Stimulated activated CD8-positive, alpha-beta memory T cell treated with anti-CD3 and anti-CD28 coated beads, Interleukin-15, amount 100 ng/mL, for 1 hour (primary cell): Measurements from ENCODE around the gene GOLGA6L10.
"Not testable (repeated sequence)": the region's sequence is repeated elsewhere in the genome, so short reads cannot be mapped to it uniquely, and the experiment has no call there.

Experiments used
- DNase-seq: peaks from one replicate; pipeline ENCODE4 v3.0.0-alpha.2; 2020; ENCODE audit warnings: low read depth

GOLGA6L10 gene

DNA sequence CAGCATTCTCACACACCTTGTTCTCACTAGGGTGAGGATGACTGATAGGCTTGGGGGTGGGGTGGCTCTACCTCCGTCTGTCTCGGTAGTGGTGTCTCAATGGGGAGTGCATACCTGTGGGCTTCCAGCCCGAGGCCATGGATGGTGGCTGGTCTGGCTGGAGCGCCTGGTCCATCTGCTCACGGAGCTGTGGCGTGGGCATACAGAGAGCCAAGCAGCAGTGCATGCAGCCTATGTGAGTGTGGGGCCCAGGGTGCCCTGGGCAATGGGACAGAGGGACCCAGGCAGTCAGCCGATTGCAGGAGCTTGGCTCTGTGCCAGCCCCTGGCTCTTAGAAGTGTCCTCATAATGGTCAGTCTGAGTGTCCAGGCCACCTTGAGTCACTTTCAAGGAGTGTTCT lies 31.8 kb downstream of the GOLGA6L10 start:
- DNase-seq, result not testable (repeated sequence)

DNA sequence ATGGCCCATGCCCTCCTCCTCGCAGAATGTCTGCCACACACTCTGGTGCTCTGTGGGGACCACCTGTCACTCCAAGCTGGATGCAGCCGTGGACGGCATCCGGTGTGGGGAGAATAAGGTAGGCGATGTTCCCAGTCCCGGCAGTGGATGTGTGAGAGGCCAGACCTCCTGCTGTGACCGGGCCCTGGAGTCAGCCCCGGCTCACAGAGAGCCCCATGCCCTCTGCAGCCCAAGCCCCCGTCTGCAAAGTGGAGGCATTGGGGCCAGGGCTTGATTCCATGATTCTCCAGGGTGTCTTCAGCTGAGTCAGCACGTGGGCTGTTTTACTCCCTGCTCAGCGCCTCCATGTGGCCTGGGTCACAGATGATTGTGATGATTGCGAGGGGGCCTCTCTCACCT lies 32.2 kb downstream of the GOLGA6L10 start:
- no peak for DNase-seq

DNA sequence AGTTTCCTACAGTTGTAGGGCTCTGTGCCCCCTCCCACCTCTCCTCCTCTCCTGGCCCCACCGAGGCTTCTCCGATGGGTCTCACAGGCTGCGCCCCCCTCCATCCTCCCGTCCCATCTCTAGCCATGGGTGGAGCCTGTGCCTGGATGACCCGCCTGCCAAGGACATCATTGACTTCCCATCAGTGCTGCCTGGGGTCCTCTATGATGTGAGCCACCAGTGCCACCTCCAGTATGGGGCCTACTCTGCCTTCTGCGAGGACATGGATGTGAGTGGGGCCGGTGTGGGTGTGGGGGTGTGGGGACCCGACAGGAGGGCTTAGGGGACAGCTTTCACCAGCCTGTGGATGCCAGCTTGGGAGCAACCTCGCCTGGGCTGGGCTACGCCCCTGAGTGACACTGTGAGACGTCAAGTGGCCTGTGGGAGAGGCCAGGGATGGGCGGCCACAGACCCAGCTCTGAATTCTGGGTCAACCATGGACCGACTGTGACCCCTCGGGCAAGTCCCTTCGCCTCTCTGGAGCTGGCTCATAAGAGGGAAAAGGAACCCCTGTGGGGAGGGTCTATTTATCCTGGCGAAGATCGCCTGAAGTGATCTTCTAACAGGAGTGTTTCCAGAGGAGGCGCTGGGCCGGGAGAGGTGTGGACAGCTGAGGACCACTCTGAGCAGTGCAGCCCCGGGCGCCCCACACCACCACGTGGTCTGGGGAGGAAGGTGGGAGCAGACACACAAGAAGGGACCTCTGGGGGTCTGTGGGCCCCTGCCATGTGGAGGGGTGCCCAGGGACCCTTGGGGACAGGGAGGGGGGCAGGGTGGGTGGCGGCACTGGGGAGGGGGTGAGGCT lies 32.8 kb downstream of the GOLGA6L10 start:
- DNase-seq, result not testable (repeated sequence)

DNA sequence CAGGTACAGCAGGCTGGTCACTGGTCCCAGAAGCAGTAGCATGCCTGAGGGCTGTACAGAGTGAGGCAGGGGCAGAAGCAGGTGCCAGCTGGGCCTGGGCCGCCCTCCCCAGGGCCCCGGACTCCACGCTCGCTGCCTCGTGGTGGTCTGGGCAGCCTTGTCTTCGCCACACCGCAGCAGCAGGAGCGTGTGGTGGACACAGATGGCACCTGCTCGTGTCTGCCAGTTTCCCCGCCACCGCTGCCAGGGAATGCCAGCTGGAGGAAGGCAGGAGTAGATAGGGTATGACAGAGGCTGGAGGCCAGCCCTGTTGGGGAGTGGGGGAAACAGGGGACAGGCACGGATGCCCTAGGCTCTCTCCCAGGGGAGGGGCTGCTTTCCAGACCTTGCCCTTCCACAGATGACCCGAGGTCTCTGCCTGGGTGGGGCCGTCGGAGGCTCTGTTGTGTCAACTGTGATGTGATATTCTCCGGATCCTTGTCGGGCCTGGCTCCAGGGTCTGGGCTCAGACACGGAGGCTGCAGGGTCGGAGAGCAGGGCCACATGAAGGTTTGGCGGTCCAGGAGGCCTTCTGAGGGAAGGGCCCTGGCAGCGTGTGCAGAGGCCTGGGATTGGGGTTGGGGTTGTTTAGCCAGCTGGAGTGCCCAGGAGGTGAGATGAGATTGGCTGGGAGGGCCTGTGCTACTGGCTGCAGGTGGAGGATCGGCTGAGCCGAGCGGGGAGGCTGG lies 33.6 kb downstream of the GOLGA6L10 start:
- no peak for DNase-seq

DNA sequence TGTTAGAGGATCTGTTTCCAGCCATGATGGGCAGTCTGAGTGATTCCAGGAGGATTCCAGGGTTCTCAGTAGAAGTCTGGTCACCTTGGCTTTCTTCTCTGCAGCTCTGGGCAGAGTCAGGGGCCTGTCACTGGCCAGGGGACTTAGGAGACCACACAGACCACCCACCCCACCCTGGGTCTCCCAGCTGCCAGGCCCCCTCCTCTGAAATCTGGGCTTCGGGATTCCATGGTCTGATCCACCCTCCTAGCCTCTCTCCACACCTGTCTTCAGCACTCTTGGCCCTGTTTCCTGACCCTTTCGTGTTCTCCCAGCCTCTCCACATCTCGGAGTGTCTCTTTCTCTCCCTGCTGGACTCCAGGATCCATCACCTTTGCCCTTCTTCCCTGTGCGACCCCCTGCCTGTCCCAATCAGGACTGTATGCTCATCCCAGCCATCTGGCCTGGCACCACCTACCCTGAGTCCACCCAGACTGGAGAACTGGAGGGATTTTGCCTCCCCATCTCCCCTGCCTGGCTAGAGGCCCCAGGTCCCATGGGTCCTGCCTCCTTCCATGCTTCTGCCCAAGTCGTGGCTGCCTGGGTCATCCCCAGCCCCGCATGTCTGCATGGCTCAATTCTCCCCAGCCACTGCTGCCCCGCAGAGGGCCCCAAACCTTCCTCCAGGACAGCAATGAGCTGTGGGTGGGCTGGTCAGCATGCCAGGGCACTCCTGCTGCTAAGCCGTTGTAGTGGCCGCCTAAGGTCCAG lies 34.3 kb downstream of the GOLGA6L10 start:
- DNase-seq, result no peak

DNA sequence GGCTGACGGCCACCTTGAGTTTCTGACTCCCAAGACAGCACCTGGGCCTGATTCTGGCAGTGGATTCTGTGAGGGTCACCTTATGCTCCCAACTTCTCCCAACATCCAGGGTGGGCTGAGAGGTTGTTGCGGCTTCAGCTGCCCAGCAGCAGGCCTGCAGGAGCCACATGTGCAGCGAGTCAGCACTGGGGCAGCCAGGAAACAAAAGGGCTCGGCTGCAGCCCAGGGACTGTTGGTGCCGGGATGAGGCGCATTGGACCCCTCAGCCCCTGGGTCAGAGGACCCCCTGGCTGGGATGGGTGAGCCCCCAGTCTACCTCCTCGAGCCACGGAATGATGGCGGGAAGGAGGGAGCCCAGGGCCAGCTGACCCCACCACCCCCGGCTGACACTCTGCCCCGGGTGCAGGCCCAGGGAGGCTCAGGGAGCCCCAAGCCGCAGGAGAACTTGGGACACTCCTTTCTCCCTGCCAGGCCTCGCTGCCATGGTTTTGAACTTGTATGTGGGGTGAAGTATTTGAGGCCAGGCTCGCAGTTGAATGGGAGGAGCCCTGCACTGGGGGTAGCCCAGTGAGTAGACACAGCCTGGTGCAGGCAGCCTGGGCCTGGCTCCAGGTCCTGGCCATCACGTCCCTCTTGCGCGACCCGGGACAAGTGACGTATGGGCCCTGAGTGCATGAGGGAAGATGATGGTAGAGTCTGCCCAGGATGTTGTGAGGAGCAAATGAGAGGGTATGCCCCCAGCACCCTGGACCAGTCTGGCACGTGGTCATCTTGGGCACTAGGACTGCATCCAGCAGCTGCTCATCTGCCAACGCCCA lies 35.1 kb downstream of the GOLGA6L10 start:
- not testable (repeated sequence) for DNase-seq

DNA sequence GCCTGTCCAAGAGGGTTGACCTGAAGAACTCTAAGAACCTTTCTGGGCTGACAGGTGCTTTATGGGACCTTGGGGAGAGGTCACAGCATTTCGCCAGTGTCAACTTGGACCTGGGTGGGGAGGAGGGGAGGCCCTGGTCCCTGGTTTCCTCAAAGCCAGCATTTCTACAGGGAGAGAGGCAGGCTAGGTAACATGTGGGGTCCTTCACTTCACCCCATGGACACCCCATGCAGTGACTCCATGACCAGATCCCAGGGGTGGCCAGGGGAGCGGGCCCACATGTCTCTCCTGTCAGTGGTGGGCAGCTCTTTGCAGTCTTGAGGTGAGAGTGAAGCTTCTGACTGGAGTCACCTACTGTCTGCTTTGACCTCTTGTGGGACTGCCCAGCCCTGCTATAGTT lies 35.8 kb downstream of the GOLGA6L10 start:
- DNase-seq, result no peak

DNA sequence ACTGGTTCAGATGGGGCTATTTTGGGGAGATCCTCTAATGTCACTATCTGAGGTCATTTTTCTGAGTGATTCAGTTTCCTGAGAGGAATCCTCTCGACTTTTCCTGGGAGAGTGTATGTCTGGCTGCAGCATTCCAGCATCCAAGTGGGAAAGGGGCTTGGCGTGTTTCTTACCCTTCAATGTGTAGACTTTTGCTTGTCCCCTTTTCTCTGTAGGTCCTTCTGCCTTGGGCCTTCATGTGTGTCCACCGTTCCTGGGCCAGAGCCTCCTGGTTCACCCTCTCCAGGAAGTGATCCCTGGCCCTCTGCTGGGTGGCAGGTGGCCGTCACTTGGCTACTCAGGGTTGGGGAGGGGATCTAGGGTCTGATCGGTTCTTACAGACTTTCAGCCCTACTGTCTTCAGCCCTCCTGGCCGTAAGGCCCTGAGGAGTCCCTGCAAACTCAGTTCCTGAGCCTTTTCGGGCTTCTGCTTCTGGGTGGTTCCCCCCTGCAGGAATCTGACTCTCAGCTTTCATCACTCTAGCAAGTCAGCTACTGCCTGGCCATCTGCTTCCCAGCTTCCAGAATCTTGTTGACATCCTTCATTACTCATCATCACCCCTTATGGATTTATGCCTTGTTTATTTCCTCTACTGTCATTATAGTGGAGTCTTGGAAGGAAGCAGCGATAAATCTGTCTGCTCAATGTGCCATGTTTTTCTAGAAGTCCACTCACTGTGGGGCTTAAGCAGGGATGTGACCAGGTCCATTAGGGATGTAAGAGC lies 36.5 kb downstream of the GOLGA6L10 start:
- no peak for DNase-seq

DNA sequence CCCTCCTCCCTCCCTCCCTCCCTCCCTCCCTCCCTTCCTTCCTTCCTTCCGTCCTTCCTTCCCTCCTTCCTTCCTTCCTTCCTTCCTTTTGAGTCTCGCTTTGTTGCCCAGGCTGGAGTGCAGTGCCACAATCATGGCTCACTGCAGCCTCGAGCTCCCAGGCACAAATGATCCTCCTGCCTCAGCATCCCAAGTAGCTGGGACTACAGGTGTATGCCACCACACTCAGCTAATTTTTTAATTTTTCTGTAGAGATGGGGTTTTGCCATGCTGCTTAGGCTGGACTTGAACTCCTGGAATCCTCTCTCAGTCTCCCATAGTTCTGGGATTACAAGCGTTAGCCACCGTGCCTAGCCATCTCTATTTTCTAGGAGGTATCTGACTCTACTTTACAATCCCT lies 38.0 kb downstream of the GOLGA6L10 start:
- DNase-seq, result not testable (repeated sequence)

DNA sequence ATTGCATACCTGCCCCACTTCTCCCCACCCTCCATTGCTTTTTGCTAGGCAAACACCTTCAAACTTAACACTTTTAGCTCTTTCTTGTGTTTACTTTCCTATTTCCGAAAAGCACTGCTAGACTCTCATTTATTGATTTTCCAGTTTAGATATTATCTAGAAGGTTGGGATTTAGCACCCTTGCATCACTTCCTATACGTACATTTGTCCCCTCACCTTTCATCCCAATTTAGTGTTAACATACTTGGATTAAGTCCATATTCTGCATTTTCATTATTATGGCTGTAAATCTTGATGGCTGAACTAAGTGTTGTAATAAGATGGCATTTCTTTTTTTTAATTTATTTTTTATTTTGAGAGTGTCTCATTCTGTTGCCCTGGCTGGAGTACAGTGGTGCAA lies 39.5 kb downstream of the GOLGA6L10 start:
- no peak for DNase-seq

DNA sequence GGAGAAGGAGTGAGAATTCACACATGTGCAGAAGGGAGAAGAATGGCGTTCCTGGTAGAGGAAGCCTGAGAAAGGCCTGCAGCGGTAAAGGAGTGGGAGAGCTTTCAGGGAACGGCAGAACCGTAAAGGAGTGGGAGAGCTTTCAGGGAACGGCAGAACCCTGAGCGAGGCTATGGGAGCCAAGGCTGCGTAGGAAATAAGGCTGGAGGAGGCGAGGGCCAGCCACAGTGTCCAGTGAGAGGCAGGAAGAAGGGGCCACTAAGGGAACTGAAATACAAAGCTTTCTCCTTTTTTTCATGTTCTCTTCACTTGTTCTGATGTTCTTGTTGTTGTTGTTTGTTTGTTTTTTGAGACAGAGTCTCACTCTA lies 41.6 kb downstream of the GOLGA6L10 start:
- DNase-seq, result no peak

DNA sequence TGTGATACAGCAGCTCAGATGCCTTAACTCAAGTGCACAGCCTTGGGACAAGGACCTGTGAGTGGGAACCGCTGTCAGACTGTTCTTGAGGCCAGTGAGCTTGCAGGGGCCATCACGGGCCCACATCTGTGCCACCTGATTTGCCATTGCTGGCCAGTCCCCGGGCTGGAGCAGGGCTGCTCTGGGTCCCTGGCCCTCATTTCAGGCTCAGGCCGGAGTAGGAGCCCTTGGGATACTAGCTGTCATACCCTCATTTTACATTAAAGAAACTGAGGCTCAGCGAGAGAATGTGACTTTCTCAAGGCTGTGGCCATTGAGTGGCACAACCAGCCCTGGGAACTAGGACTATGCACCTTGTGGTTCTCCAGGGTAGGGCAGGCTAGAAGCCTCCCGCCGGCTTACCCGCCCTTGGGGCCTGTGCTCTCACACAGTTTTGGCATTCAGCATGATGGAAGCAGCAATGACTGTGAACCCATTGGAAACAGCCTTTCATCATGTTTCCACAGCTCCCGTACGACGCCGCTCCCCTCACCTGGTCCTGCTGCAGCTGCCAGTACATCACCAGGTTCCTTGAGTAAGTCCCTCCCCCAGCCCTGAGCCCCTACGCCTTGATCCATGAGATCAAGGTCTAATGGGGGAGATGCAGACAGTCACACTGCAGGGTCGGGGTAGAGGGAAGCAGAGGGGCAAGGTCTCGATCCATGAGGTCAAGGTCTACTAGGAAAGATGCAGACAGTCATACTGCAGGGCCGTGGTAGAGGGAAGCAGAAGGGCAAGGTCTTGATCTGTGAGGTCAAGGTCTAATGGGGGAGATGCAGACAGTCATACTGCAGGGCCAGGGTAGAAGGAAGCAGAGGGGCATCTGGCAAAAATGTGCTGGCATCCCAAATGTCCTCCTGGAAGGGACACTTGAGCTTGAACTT lies 42.2 kb downstream of the GOLGA6L10 start:
- DNase-seq, result no peak

DNA sequence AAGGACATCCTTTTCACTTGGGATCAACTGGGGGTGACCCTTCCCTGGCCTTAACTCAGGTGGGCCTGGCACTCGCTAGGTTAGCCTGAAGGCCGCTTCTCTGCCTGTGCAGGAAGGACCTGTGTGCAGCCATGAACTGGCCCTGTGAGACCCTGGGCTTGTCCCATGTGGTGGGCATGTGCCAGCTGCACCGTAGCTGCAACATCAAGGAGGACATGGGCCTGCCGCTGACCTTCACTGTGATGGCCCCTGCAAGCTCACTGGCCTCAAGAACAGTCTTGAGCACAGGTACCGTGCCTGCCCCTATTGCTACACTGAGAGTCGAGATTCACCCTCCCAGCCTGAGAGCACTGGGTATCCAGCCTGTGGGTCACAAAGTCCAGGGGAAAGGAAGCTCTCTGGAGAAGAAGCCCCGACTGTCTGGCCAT lies 43.6 kb downstream of the GOLGA6L10 start:
- DNase-seq, result no peak

DNA sequence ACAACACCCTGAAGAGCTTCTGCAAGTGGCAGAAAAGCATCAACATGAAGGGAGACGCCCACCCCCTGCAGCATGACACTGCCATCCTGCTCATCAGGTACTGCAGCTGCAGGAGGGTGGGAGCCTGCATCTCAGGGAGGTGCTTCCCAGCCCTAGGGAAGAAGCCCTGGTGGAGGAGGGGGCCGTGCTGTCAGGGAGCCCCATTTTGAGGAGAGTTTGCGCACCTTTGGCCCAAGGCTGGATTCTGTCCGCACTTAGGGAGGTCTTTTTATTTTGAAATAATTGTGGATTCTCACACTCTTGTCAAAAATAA lies 44.5 kb downstream of the GOLGA6L10 start:
- DNase-seq, result no peak

DNA sequence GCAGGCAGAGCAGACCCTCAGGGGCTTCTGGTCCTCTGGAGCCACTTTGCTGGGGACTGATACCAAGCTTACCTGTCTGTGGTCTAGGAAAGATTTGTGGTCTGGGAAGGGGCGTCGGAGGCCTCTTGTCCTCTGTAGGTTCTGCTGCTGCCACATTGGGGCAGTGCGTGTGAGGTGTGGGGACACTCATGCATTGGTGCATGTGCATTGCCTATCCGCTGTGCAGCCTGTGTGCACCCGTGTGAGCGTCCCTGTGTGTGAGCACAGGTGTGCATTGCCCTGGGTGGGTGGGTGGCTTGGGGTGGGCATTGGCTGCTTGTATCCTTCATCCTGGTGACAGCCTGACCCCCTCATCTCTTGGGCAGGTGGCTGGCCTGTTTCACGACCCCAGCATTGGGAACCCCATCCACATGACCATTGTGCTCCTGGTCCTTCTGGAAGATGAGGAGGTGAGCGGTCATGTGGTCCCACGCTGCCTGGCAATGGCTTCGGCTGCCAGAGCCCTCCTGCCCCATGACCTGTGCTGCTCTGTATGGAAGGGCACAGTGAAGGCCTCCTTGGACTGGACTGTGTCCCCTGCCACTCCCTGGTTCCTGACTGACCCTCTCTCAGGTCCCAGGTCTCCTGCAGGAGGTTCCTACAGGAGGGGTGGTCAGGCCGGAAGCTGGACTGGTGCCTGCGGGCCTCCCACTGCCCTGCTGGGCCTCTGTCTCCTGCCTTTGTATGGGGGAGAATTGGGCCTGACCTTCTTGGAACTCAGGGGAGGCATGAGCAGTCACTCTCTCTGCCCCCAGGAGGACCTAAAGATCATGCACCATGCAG lies 45.1 kb downstream of the GOLGA6L10 start:
- DNase-seq, result no peak

DNA sequence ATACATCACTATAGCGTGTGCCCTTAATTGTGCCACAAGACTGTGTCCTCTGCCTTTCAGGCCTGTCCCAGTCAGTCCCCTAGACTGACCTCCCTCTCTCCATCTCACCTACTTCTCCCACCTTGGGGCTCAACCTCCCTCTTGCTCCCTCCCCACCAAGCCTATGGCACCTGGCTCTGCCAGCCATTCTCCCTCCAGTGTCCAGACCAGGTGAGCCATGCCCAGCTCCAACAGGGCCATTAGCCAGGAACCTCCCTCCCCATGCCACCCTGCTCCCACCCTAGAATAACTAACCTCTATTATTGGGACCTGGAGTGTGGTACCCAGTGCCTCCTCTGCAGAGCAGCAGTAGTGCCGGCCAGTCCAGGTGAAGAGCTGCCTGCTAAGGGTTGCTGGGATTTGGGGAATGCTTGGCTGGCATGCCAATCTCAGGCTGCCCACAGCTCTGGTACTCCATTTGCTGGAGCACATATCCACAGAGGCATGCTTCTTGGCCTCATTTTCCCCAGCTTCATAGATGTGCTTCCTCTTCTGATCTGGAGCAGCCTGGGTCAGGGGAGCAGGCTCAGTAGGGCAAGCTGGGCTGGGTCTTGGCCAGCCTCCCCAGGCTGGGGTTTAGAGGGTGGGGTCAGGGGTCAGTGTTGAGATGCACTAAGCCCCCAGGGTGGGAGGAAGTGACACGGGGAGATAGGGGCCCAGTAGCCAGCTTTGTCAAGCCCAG lies 47.8 kb downstream of the GOLGA6L10 start:
- DNase-seq, result no peak

DNA sequence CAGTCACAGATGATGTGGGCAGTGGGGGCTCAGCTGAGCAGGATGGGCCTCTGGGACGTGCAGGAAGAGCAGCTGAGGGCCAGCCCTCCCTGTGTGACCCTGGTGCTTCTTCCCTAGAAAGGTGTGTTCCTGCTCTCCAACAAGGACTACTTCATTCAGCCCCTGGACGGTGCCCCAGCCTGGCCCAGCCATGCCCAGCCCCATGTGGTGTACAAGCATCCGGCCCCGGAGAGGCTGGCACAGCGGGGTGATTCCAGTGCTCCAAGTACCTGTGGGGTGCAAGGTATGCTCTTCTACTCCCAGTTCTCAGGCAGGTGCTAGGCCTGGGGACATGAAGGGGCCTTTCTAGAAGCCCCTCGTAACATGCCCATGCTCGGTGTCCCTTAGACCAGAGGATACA lies 48.4 kb downstream of the GOLGA6L10 start:
- no peak for DNase-seq

DNA sequence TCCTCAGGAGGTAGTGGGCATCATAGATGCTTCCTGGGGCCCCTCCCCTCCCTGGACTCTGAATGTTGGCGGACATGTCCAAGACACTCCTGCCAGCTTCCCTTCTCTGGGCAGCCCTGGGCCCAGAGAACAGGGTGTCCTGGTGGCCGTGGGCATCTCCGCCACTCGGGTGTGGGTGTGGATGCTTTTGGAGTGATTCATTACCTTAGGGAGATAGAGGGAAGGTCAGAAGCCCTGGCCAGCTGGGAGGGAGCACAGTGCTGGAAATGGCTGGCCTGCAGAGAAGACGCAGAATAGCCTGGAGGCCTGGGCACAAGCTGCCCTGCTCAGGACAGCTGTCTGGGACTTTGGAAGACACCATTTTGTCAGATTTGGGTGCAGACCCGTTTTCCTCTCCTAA lies 48.9 kb downstream of the GOLGA6L10 start:
- DNase-seq, result not testable (repeated sequence)

DNA sequence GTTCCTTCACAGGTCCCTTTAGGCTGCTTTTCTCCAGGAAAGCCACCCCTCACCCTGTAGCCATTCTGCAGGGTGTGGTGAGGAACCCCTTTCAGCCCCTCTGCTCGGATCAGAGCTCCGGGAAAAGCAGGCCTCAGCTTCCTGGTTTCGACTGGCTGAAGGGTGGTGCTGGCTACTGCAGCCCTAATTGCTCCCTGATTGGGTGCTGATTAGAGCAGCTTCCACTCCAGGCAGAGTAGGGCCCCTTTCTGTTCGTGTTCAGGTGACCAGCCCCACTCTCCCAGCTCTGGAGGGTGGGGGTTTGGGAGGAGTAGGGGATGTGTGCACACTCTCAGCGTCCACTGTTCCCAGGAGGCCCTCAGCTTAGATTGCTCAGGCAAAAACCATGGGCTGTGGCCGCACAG lies 49.8 kb downstream of the GOLGA6L10 start:
- DNase-seq, result not testable (repeated sequence)
